NCI-H526 treated with DMSO at 0.1 percent for 48 hours (cell line): ENCODE measurements around the gene LILRA6.
"Not testable (repeated sequence)": the region's sequence is repeated elsewhere in the genome, so short reads cannot be mapped to it uniquely, and the experiment has no call there.

Source experiments
- DNase-seq: peaks from one replicate; lab custom pipeline; 2025; lab: John Stamatoyannopoulos, UW

The LILRA6 gene

GRCh38 chr19:54262470-54262869, 19.9 kb upstream of the LILRA6 start:
- no peak for DNase-seq

GRCh38 chr19:54262066-54262465, 19.5 kb upstream of the LILRA6 start:
- DNase-seq, result no peak

- no peak for DNase-seq
These were observed 14.5 kb upstream of the LILRA6 start, which contains the start of gene LILRB5 for GRCh38 chr19:54257116-54257480. Gene LILRB5 (minus strand): TSS chr19:54257273. CDS start chr19:54257193, 80 bp downstream.

GRCh38 chr19:54256250-54257115, 13.9 kb upstream of the LILRA6 start:
- no peak for DNase-seq

- no peak for DNase-seq
These were observed 12.7 kb upstream of the LILRA6 start for GRCh38 chr19:54255105-54255775.

- DNase-seq, result no peak
These were observed 11.8 kb upstream of the LILRA6 start for GRCh38 chr19:54254195-54254906.

GRCh38 chr19:54253331-54254194, 11.0 kb upstream of the LILRA6 start:
- DNase-seq, result no peak

GRCh38 chr19:54252845-54253244, 10.3 kb upstream of the LILRA6 start:
- no peak for DNase-seq

GRCh38 chr19:54252243-54252642, 9.7 kb upstream of the LILRA6 start:
- DNase-seq, result no peak

- no peak for DNase-seq
These were observed 5.5 kb upstream of the LILRA6 start for GRCh38 chr19:54248016-54248601.

- DNase-seq, result no peak
These were observed 4.7 kb upstream of the LILRA6 start for GRCh38 chr19:54247106-54247930.

- DNase-seq, result no peak
These were observed 3.3 kb upstream of the LILRA6 start for GRCh38 chr19:54245936-54246335.

GRCh38 chr19:54243809-54244208, 1.2 kb upstream of the LILRA6 start:
- DNase-seq, result not testable (repeated sequence)

GRCh38 chr19:54242234-54242633, 356 bp downstream of the LILRA6 start:
- DNase-seq, result not testable (repeated sequence)

- not testable (repeated sequence) for DNase-seq
These were observed 1.9 kb downstream of the LILRA6 start for GRCh38 chr19:54240372-54241336.

GRCh38 chr19:54239491-54240371, 2.9 kb downstream of the LILRA6 start:
- DNase-seq, result not testable (repeated sequence)

GRCh38 chr19:54233941-54234340, 8.6 kb downstream of the LILRA6 start:
- DNase-seq, result no peak
